Glutamatergic neuron (in vitro differentiated cells): ENCODE results near the gene VPS11. TPM values are rescaled to one million over a fixed set of nuclear protein-coding genes. Genes with fewer than 3 reads are reported as not detected.
A peak's percentile ranks its signal among the peaks of the same experiment; 100 is the strongest.

Source experiments
- DNase-seq: peaks from one replicate; pipeline ENCODE4 v3.0.0; 2022
- H3K27ac Mint-ChIP-seq: one replicate; pipeline ENCODE4 v1.8.0; 2020; ENCODE audit warnings: mild to moderate bottlenecking, mixed read lengths, inconsistent platforms; ENCODE audit not compliant: unreplicated experiment
- H3K27me3 Mint-ChIP-seq: one replicate; pipeline ENCODE4 v1.8.0; 2020; ENCODE audit warnings: mild to moderate bottlenecking, moderate library complexity, mixed read lengths, inconsistent platforms; ENCODE audit not compliant: unreplicated experiment
- H3K36me3 Mint-ChIP-seq: one replicate; pipeline ENCODE4 v1.8.0; 2020; ENCODE audit warnings: mild to moderate bottlenecking, mixed read lengths, inconsistent platforms; ENCODE audit not compliant: unreplicated experiment
- H3K4me1 Mint-ChIP-seq: one replicate; pipeline ENCODE4 v1.8.0; 2020; ENCODE audit warnings: mild to moderate bottlenecking, low read depth, mixed read lengths, inconsistent platforms; ENCODE audit not compliant: unreplicated experiment
- H3K4me3 Mint-ChIP-seq: one replicate; pipeline ENCODE4 v1.8.0; 2020; ENCODE audit warnings: mild to moderate bottlenecking, mixed read lengths, inconsistent platforms; ENCODE audit not compliant: unreplicated experiment
- H3K9me3 Mint-ChIP-seq: one replicate; pipeline ENCODE4 v1.8.0; 2020; ENCODE audit warnings: mild to moderate bottlenecking, moderate library complexity, mixed read lengths, inconsistent platforms; ENCODE audit not compliant: unreplicated experiment
- CTCF ChIP-seq: fragments of 200-600 bp; sonication (generic); IDR thresholded peaks from one replicate; pipeline ENCODE4 v1.5.0; 2021; ENCODE audit not compliant: partially characterized antibody, unreplicated experiment
- total RNA-seq: library from RNA; stranded (reverse); fragmentation: NEBNext Ultra II Directional; extraction: Animal tissue kit (Norgen Biotek cat#: 25700); gene quantifications from one replicate; pipeline ENCODE4 v1.2.1, GENCODE V29; 2021; ENCODE audit not compliant: unreplicated experiment

Gene VPS11
- total RNA-seq, 1 donor from 2014 or later, result 32.7 TPM

- peak overlapping the region; percentile 23 for H3K4me3 Mint-ChIP-seq
- no peak overlapping the region for H3K27ac Mint-ChIP-seq
- peaks cover 11% of the 10 kb centered on the region for H3K4me1 Mint-ChIP-seq
- DNase-seq, result no peak
- TF ChIP-seq CTCF, result no peak
- peaks cover 7% of the 10 kb centered on the region for H3K27me3 Mint-ChIP-seq
- H3K36me3 Mint-ChIP-seq, result peaks cover 17% of the 10 kb centered on the region
- H3K9me3 Mint-ChIP-seq, result no peaks in the 10 kb centered on the region
Observed at GRCh38 chr11:119111361-119111925, 43.8 kb downstream of the VPS11 start.

GRCh38 chr11:119112314-119113020 is 44.8 kb downstream of the VPS11 start:
- Mint-ChIP-seq H3K36me3 (peaks cover 17% of the 10 kb centered on the region), H3K9me3 (peaks cover 2% of the 10 kb centered on the region), H3K4me3 (no peak overlapping the region), H3K27ac (no peak overlapping the region), H3K27me3 (peaks cover 7% of the 10 kb centered on the region), H3K4me1 (peaks cover 6% of the 10 kb centered on the region)
- no peak for DNase-seq
- TF ChIP-seq CTCF, result no peak

GRCh38 chr11:119113716-119114115 is 46.1 kb downstream of the VPS11 start:
- no peak overlapping the region for H3K27ac Mint-ChIP-seq
- peaks cover 17% of the 10 kb centered on the region for H3K36me3 Mint-ChIP-seq
- peaks cover 2% of the 10 kb centered on the region for H3K9me3 Mint-ChIP-seq
- no peak for DNase-seq
- peaks cover 2% of the 10 kb centered on the region for H3K27me3 Mint-ChIP-seq
- TF ChIP-seq CTCF, result no peak
- no peak overlapping the region for H3K4me3 Mint-ChIP-seq
- peaks cover under 1% of the 10 kb centered on the region for H3K4me1 Mint-ChIP-seq

- H3K4me3 Mint-ChIP-seq, result no peak overlapping the region
- peaks cover 2% of the 10 kb centered on the region for H3K27me3 Mint-ChIP-seq
- peaks cover 2% of the 10 kb centered on the region for H3K9me3 Mint-ChIP-seq
- peaks cover 17% of the 10 kb centered on the region for H3K36me3 Mint-ChIP-seq
- no peak for TF ChIP-seq CTCF
- H3K27ac Mint-ChIP-seq, result no peak overlapping the region
- no peak for DNase-seq
- no peaks in the 10 kb centered on the region for H3K4me1 Mint-ChIP-seq
Observed at GRCh38 chr11:119114351-119114750, 46.7 kb downstream of the VPS11 start.

GRCh38 chr11:119115484-119116234 is 48.0 kb downstream of the VPS11 start:
- no peak for TF ChIP-seq CTCF
- peaks cover 12% of the 10 kb centered on the region for H3K36me3 Mint-ChIP-seq
- H3K9me3 Mint-ChIP-seq, result peaks cover 3% of the 10 kb centered on the region
- DNase-seq, result no peak
- peaks cover 2% of the 10 kb centered on the region for H3K27me3 Mint-ChIP-seq
- no peak overlapping the region for H3K27ac Mint-ChIP-seq
- peaks cover 5% of the 10 kb centered on the region for H3K4me1 Mint-ChIP-seq
- no peak overlapping the region for H3K4me3 Mint-ChIP-seq
